Aorta (tissue), 5 donors: ENCODE data around the gene DOC2A. TPM values are rescaled to one million over a fixed set of nuclear protein-coding genes. Genes with fewer than 3 reads are reported as not detected.
A peak's percentile ranks its signal among the peaks of the same experiment; 100 is the strongest.

Experiments
- ATAC-seq: fragments of 200-7000 bp; cut with Tn5 transposase; one replicate; pipeline ENCODE4 v1.9.1; 2022; ENCODE audit warnings: moderate library complexity; ENCODE audit not compliant: low FRiP score
- DNase-seq, 2 donors: peaks; one replicate each; pipeline ENCODE4 v3.0.0-alpha.2; 2020
- H3K27ac ChIP-seq, 2 donors: one replicate each; pipeline ENCODE4 v1.5.1; 2013; ENCODE audit warnings: low read length in 2 of 2, mild to moderate bottlenecking in 2 of 2, moderate library complexity in 2 of 2, control low read depth in 1 of 2, inconsistent platforms in 1 of 2, low read depth in 1 of 2
- H3K27me3 ChIP-seq, 2 donors: one replicate each; pipeline ENCODE4 v1.6.1; 2013; ENCODE audit warnings: control low read depth in 1 of 2, low read length in 1 of 2, mild to moderate bottlenecking in 1 of 2, moderate library complexity in 1 of 2; ENCODE audit not compliant: insufficient read depth in 2 of 2, control insufficient read depth in 1 of 2
- H3K36me3 ChIP-seq, 2 donors: one replicate each; pipeline ENCODE4 v1.6.1; 2013; ENCODE audit warnings: control low read depth in 1 of 2, low read length in 1 of 2, mild to moderate bottlenecking in 1 of 2; ENCODE audit not compliant: insufficient read depth in 2 of 2, control insufficient read depth in 1 of 2
- H3K4me1 ChIP-seq, 2 donors: one replicate each; pipeline ENCODE4 v1.6.1; 2013; ENCODE audit warnings: low read length in 2 of 2, control low read depth in 1 of 2, mild to moderate bottlenecking in 1 of 2, moderate library complexity in 1 of 2; ENCODE audit not compliant: insufficient read depth in 2 of 2, control insufficient read depth in 1 of 2
- H3K4me3 ChIP-seq, 2 donors: one replicate each; pipeline ENCODE4 v1.5.1; 2013; ENCODE audit warnings: low read length in 2 of 2, control low read depth in 1 of 2, mild to moderate bottlenecking in 1 of 2
- H3K9me3 ChIP-seq: one replicate; pipeline ENCODE4 v1.6.1; 2013; ENCODE audit warnings: mild to moderate bottlenecking, low read length; ENCODE audit not compliant: control insufficient read depth
- WGBS, 2 donors: extraction: QIAGEN DNeasy Blood & Tissue Kit; methylation state at CpG; one replicate each; pipeline ENCODE4 v1.1.7; 2013; 5-methylcytosine and 5-hydroxymethylcytosine counted together
- intact Hi-C, 2 donors: fragments of 100-400 bp; cut with DNase I; formaldehyde crosslinking; loops; one replicate each; pipeline versions ENCODE4 v1.14.2 to v1.15.0; 2022
- polyA plus RNA-seq, 2 donors: library from polyadenylated mRNA; stranded (reverse); fragments of 200-250 nt; gene quantifications; one replicate each; pipeline ENCODE4 v1.2.3, GENCODE V29; 2013
- total RNA-seq, 2 donors: library from RNA; stranded (reverse); fragmentation: NEBNext Ultra II Directional; extraction: Animal tissue kit (Norgen Biotek cat#: 25700); gene quantifications; one replicate each; pipeline ENCODE4 v1.2.1, GENCODE V29; 2021
- donor health status: healthy with polysubstance abuse.
- donor health status: Bipolar disorder and iron deficiency.
- donor health status: DM: no; HTN: no; CAD: no.
- donor health status: DM: no; HTN: no; CAD: no.
- donor health status: DM: yes; HTN: yes; CAD: no.

DOC2A gene
- total and polyA plus RNA-seq, 4 donors: 0.08 to 1.8 (median 0.23) TPM; not detected in 1

DNA sequence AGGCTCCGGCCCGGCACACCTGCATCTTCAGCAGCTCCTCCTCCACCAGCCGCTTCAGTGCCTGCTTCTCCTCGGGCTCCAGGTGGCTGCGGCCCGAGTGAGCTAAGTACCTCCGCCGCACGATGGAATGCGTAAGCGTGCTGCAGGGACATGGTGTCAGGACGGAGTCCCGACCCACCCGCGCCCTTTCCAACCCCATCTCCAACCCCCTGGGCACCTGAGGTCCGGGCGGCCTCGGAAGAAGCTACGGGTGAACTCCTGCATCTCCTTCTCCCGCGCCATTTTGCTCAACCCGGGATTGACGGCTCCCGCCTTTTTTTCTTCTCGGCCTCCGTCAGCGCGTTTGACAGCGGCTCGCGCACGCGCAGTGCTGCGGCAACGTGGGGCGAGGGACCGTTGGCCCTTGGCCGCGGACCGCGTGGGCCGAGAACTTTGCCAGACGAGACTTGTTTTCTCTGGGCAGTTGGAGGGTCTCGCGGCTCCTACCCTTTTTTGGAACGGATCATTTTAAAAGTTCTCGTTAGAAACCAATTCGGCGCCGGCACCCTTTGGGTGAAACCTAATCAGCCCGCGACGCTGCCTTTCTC is 15.4 kb downstream of the DOC2A start, which contains the start of gene HIRIP3:
Gene HIRIP3 (minus strand): TSS at position 294 of the 587 bp plus-strand sequence. CDS start 12 bp downstream, at position 282.
- no peaks in the 10 kb centered on the region for H3K9me3 ChIP-seq
- H3K4me3 ChIP-seq: peak within 1 kb of the TSS; percentile 62 to 66
- ATAC-seq: peak; percentile 90
- 0 to 1% methylated on average over 53 of the region's 53 CpGs for WGBS, 2 donors
- H3K36me3 ChIP-seq: no peaks in the 10 kb centered on the region
- intact Hi-C loops: loop anchor here in 1 of 2 donors (2.0 to 10.0 kb wide), 3 partner anchors 33 to 181 kb away; partner anchors contain the start of genes KCTD13, PAGR1, PRRT2 and TMEM219
- peak; percentile 92 to 95 for DNase-seq
- H3K4me1 ChIP-seq: no peaks in the 10 kb centered on the region
- H3K27me3 ChIP-seq: no peaks in the 10 kb centered on the region
- peak within 1 kb of the TSS in 1 of 2 donors; percentile 79 for H3K27ac ChIP-seq

DNA sequence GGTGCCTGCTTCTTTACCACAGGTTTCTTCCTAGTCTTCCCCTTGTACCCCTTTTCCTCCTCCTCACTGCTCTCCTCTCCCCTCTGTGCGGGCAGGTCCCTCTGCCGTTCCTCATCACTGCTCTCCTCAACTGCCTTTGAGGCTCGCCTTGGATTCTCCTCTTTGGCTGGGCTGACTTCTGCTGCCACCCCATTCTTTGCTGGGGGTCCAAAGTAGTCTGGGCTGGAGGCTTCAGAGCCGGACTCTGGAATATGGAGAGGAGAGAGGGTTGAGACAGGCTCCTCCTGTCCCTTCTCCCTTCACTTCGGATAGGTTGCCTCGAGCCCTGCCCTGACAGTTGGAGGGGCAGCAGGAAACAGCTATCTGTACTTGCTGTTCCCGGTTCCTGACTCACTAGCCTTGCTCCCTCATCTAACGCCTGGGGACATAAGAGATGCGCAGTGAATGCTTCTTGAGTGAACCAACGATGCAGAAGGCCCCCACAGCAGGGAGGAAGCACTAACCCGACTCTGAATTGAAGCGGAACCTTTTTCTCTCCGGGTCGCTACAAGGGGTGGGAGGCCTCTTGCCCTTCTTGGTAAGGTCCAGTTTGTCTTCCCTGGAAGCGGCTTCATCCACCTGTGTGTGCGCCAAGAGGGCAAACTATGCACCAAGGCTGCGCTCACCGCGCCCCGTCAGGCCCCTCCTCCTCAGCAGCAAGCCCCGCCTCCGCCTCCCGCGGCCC is 16.1 kb downstream of the DOC2A start:
- Histone ChIP-seq H3K27me3 (no peaks in the 10 kb centered on the region), H3K4me1 (no peaks in the 10 kb centered on the region), H3K9me3 (no peaks in the 10 kb centered on the region), H3K27ac (peak overlapping the region in 1 of 2 donors; percentile 10), H3K36me3 (no peaks in the 10 kb centered on the region), H3K4me3 (peak overlapping the region; percentile 62 to 66)
- intact Hi-C loops: loop anchor here in 1 of 2 donors (2.0 to 10.0 kb wide), 3 partner anchors 32 to 180 kb away; partner anchors contain the start of genes KCTD13, PAGR1, PRRT2 and TMEM219
- peak; percentile 66 to 86 for DNase-seq
- peak; percentile 62 for ATAC-seq
- 5 to 6% methylated on average over 19 to 24 of the region's 24 CpGs for WGBS, 2 donors

DNA sequence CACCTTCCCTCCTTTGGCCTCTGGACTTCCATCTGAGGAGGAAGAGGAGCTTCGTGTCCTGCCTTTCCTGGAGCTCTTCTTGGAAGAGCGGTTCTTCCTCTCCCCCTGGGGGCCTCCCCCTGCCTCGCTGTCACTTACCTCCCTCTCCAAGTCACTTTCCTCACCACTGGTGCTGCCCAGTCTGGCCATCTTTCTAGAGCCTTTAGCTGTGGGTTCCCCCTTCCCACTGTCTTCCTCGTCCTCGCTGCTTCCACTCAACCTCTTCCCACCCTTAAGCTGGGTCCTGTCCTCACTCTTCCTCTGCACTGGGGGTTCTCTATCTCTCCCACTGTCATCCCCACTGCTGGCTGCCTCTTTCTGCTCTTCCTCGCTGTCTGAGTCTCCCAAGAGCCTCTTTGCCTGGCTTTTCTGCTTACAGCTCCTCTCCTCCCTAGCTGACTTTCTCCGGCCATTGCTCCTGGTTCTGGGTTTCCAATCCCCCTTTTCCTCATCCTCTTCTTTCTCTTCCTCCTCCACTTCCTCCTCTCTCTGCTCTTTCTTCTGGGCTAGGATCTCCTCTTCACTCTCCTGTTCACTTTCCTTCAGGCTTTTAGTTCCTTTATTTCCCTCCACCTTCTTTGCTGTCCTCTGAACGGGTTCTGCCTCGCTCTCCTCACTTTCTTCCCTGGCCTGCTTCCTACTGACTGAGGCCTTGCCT is 16.8 kb downstream of the DOC2A start:
- DNase-seq (no peak), ATAC-seq (no peak)
- H3K27ac ChIP-seq: no peak overlapping the region
- intact Hi-C loops: loop anchor here in 1 of 2 donors (2.0 to 10.0 kb wide), 2 partner anchors 67 to 179 kb away; partner anchors contain the start of genes KCTD13, PAGR1 and PRRT2
- H3K4me3 ChIP-seq: no peak overlapping the region
- H3K4me1 ChIP-seq: no peaks in the 10 kb centered on the region
- no peaks in the 10 kb centered on the region for H3K27me3 ChIP-seq
- H3K36me3 ChIP-seq: no peaks in the 10 kb centered on the region
- 79 to 82% methylated on average over 9 of the region's 9 CpGs for WGBS, 2 donors
- H3K9me3 ChIP-seq: no peaks in the 10 kb centered on the region

DNA sequence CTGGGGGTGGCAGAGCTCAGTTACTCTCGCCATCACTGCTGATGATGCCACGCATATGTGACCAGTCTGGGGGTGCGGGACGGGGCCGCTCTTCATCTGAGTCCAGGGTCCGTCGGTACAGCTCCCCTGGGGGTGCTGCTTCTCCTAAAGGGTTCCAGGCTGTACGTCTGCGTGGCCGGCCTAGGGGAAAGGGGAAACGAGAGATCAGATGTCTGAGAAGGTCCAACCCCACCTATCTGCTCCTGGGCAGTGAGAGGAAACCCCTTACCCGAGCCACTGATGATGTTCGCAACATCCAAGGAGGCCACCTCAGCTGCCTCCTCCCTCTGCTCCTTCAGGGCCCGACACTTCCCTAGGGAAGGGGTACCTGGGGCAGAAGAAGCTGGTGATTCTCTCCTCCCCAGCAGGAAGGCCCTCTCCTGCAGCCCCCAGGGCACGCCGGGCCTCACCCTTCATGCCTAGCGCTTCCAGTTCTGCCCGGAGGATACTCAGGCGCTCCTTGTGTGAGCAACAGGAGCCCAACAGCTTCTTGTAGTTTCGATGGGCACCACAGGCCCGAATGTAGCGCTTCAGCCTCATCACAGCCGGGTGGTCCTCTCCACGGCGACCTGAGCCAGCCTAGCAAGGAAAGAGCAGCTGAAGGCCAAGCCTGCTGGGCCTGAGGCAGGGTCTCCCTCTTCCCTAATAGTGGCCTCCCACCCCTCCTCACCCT is 17.5 kb downstream of the DOC2A start:
- Histone ChIP-seq H3K27ac (no peak overlapping the region), H3K36me3 (no peaks in the 10 kb centered on the region)

GRCh38 chr16:29992344-29992967 is 18.4 kb downstream of the DOC2A start:
- peak; percentile 29 to 57 for DNase-seq
- H3K4me3 ChIP-seq: no peak overlapping the region
- no peak overlapping the region for H3K27ac ChIP-seq
- H3K36me3 ChIP-seq: no peaks in the 10 kb centered on the region
- H3K9me3 ChIP-seq: no peaks in the 10 kb centered on the region
- ATAC-seq: no peak
- no peaks in the 10 kb centered on the region for H3K4me1 ChIP-seq
- WGBS, 2 donors: 45 to 55% methylated on average over 7 of the region's 7 CpGs
- intact Hi-C loops: loop anchor here in 1 of 2 donors (10.0 kb wide), 1 partner anchor 178 kb away; the partner anchor contains the start of genes PAGR1 and PRRT2
- no peaks in the 10 kb centered on the region for H3K27me3 ChIP-seq

More for the DNA sequence above, 17.5 kb downstream of the DOC2A start:
- peak; percentile 23 to 68 for DNase-seq
- no peaks in the 10 kb centered on the region for H3K4me1 ChIP-seq
- no peaks in the 10 kb centered on the region for H3K27me3 ChIP-seq
- no peaks in the 10 kb centered on the region for H3K9me3 ChIP-seq
- H3K4me3 ChIP-seq: no peak overlapping the region
- ATAC-seq: no peak
- intact Hi-C loops: loop anchor here in 1 of 2 donors (10.0 kb wide), 1 partner anchor 179 kb away; the partner anchor contains the start of genes PAGR1 and PRRT2
- 84 to 87% methylated on average over 22 to 25 of the region's 25 CpGs for WGBS, 2 donors

DNA sequence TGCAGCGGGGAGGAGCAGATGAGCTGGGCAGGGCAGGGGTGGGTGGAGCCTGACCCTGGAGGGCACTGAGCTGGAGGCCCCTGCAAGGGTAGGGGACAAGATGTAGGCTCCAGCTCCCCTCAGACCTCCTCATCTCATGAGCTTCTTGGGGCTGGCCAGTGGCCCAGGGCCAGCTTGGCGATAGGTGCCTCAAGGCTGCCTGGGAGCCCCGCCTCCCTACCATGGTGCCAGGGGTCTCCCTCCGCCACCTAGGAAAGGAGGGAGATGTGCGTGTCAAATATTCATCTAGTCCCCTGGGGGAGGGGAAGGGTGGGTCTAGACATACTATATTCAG is 19.3 kb downstream of the DOC2A start:
- DNase-seq: peak; percentile 43 to 62
- WGBS, 2 donors: 59 to 70% methylated on average over 5 of the region's 5 CpGs
- ATAC-seq: no peak
- H3K27ac ChIP-seq: no peak overlapping the region
- no peaks in the 10 kb centered on the region for H3K27me3 ChIP-seq
- H3K4me1 ChIP-seq: no peaks in the 10 kb centered on the region
- no peaks in the 10 kb centered on the region for H3K9me3 ChIP-seq
- no peaks in the 10 kb centered on the region for H3K36me3 ChIP-seq
- intact Hi-C loops: loop anchor here in 1 of 2 donors (10.0 kb wide), 1 partner anchor 177 kb away; the partner anchor contains the start of genes PAGR1 and PRRT2
- H3K4me3 ChIP-seq: no peak overlapping the region

- no peaks in the 10 kb centered on the region for H3K27me3 ChIP-seq
- no peak overlapping the region for H3K4me3 ChIP-seq
- WGBS, 2 donors: 90% methylated on average over 31 to 35 of the region's 35 CpGs
- intact Hi-C loops: loop anchor here in 1 of 2 donors (10.0 kb wide), 1 partner anchor 176 kb away; the partner anchor contains the start of genes PAGR1 and PRRT2
- no peaks in the 10 kb centered on the region for H3K4me1 ChIP-seq
- ATAC-seq (no peak), DNase-seq (peak; percentile 42 to 61)
- H3K36me3 ChIP-seq: peaks cover 0 to 4% of the 10 kb centered on the region in 2 donors
- no peak overlapping the region for H3K27ac ChIP-seq
- no peaks in the 10 kb centered on the region for H3K9me3 ChIP-seq
These were observed 19.8 kb downstream of the DOC2A start for GRCh38 chr16:29990883-29991570.
